LNCAP (cell line): ENCODE data around the gene REV3L.

Source experiments
- TF ChIP-seq, protein P1 (sequence below): fragments of 450-650 bp; IDR thresholded peaks from 2 replicates; pipeline ENCODE4 v1.5.1; 2017; ENCODE audit warnings: mild to moderate bottlenecking

The REV3L gene

DNA sequence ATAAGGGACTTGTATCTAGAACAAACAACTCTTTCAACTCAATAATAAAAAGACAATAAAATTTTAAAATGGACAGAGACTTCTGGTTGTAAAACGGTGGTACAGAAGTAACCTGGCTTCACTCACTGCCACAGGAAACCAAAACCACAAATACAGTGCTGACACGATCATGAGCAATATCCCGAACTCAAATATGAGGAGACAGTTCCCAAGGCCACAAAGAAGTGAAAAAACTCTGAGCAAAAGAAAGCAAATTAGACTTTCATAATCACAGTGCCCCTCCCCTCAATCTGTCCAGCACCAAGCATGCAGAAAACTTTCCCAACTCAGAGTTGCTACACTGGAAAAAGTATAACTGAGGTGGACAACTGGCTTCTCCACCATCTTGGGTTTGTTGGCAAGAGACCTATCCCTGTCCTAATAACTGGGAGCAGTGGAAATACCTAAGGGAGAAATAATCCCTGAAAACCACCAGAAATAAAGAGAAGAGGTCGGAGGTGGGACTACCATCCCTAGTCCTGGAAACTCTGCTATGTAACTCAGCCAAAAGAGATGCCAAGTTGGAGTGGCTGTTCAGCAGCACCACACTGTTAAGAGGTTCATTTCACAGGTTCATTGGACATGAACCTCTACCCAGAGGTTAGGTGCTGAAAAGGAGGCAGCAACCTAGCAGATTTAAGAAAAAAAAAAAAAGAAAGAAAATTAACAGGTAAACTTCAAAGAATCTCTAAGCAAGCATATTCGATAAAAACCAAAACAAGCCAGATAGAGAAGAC is 55.5 kb downstream of the REV3L start:
- TF ChIP-seq, protein P1, sequence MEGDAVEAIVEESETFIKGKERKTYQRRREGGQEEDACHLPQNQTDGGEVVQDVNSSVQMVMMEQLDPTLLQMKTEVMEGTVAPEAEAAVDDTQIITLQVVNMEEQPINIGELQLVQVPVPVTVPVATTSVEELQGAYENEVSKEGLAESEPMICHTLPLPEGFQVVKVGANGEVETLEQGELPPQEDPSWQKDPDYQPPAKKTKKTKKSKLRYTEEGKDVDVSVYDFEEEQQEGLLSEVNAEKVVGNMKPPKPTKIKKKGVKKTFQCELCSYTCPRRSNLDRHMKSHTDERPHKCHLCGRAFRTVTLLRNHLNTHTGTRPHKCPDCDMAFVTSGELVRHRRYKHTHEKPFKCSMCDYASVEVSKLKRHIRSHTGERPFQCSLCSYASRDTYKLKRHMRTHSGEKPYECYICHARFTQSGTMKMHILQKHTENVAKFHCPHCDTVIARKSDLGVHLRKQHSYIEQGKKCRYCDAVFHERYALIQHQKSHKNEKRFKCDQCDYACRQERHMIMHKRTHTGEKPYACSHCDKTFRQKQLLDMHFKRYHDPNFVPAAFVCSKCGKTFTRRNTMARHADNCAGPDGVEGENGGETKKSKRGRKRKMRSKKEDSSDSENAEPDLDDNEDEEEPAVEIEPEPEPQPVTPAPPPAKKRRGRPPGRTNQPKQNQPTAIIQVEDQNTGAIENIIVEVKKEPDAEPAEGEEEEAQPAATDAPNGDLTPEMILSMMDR: no peak

DNA sequence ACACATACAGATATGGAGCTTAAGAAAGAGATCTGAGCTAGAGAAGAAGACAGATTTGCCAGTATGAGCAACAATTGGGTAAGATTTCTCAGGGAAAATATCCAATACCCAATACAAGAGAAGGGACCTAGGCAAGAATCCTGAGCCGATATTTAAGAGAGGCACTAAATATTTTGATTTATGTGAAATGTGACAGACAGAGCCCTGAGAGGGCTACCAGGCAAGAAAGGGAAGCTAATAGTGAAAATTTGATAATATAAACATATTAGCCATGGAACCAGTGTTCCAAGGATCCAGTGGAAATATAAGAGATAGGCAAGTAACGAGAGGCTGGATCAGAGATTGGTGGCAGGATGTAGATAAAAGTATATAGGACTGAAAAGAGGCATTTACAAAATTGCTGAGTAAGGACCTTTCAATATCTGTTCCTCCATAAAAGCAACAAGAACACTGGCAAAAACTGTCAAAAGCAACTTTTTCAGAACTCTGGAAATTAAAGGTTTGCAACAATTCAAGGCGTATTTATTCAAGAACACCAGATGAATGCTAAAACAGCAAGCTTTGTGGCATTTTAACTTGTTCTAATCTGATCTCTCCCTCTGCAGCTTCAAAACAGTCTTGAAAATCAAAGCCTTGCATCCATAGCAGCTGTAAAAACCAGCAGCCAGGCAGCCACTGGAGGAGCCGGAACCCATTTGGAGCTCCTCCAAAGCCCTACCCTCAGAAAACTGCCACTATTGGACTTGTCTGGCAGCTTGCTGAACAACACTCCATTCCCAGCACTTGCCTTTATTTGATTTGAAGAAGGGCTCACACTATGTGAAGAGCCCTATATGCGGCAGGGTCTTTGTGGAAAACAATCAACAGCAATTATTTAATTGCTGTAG is 58.8 kb downstream of the REV3L start:
- TF ChIP-seq, protein P1: no peak

DNA sequence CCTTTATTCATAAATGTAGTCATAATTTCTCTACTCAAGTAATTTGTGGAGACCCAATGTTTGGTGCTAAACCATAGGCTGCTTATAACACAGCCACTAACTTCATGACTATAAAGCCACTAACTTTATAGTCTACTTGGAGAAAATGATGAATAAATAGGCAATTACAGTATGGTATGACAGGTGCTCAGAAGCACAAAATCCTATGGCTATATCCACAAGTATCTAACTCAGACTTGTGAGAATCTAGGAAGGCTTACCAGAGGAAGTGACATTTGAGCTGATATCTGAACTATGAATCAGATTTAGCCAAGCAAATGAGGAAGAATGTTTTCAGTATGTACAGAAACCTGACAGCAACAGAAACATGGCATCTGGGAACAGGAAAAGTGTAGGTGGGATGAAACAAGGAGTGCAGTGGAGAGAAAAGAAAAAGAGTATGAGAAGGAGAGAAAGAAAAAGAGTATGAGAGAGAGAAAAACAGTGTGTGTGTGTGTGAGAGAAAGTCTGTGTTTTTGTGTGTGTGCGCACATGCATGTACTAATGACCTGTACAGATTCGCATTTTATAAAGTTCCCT is 59.9 kb downstream of the REV3L start:
- TF ChIP-seq, protein P1: no peak

DNA sequence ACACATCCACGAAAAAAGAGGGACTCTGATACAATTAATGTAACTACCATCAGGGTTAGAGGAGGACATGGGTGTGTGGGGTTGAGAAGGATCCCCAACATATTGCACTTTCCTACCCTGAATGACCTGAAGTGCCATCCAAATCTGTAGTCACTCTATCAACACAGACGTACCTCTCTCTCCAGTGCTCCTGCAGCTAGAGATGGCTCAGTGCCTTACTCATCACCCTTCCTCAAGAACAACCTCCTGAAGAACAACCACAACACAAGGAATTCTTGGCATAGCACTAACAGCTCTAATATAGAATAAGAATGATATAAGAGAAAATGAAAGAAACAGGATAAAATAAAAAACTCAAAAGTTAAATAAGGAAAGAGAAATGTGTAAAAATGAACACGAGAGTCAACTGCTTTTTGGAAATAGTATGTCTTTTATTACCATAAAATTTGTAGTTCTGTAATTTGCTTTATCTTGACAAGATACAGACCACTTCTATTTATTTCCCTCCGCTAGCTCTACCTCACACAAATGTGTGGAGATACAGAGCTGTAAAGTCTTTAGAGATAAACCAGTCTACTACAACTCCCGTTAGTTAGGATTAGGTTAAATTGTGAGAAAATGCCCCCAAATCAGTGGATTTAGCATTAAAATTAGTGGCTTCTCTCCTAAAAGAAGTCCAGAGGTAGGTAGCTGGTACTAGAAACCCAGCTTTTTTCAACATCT is 63.9 kb downstream of the REV3L start:
- TF ChIP-seq, protein P1: no peak

DNA sequence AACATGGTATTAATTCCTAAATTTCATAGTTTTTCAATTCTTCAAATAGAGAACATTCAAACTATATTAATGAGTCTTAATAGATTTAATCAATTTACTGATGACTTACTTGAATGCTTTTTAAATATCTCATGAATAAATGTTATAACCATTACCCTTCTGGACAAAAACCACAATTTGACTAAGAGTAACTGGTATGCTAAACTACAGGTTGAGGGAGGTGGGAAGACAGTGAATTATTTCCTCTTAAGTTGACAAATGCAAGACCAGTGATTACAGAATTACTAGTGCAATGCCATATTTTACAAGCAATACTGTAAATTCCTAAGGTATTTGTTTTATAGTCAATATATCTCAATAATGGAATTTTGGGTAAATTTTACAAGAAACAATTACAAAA is 65.1 kb downstream of the REV3L start:
- TF ChIP-seq, protein P1: no peak

DNA sequence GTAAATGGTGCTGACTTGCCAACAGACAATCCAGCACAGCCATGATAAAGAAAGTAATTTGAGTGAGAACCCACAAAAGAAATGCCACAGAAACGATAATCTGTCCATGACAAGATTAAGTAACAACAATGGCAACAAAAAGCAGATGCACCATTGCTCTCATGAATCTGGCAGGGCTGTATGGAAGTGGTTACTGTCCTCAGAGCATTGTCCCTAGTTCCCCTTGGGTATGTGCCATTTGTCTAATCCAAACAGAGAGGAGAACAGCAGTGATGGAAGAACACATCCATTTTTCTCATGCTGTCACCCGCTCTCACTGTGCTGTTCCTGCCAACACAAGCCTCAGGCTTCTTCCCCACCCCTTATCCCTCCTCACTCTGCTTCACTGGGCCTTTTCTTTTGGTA is 65.8 kb downstream of the REV3L start:
- TF ChIP-seq, protein P1: no peak

DNA sequence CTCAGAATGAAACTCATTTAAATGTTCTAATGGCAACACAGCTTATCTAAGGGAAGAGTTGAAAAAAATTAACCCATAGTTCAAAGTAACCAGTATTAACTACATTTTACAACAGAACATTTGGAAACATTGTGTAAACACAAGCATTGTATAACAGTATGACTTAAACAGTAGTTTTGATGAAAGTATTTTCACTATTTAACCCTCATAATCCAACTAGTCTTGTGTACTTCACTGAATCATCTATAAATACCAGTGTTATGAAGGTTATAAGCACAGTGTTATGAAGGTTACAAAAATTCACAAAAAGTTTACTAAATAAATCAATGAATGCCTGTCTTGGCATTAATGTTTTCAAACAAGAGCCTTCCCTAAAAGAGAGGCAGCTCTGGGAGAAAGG is 66.5 kb downstream of the REV3L start:
- TF ChIP-seq, protein P1: no peak
